ENCODE data around the gene VSNL1. TPM values are rescaled to one million over a fixed set of nuclear protein-coding genes. Genes with fewer than 3 reads are reported as not detected.
"Not testable (repeated sequence)": the region's sequence is repeated elsewhere in the genome, so short reads cannot be mapped to it uniquely, and the experiment has no call there.

VSNL1 gene
- total RNA-seq, 4 donors from 2014 or later: not detected

- no peak for DNase-seq
- Histone ChIP-seq H3K4me3 (no peak overlapping the region), H3K27ac (no peak overlapping the region), H3K27me3 (no peaks in the 10 kb centered on the region), H3K4me1 (no peaks in the 10 kb centered on the region), H3K36me3 (no peaks in the 10 kb centered on the region), H3K9me3 (no peaks in the 10 kb centered on the region)
- TF ChIP-seq POLR2A (IDR thresholded peaks at IDR 0.05) (no peak), CTCF (IDR thresholded peaks at IDR 0.05) (no peak)
Observed at GRCh38 chr2:17547737-17548136, 7.2 kb downstream of the VSNL1 start.

- TF ChIP-seq POLR2A (IDR thresholded peaks at IDR 0.05) (no peak), CTCF (IDR thresholded peaks at IDR 0.05) (no peak)
Observed at GRCh38 chr2:17550907-17551306, 10.4 kb downstream of the VSNL1 start.

GRCh38 chr2:17555150-17555549 lies 14.7 kb downstream of the VSNL1 start:
- H3K27me3 ChIP-seq: no peaks in the 10 kb centered on the region
- H3K9me3 ChIP-seq: no peaks in the 10 kb centered on the region
- DNase-seq: no peak
- no peak overlapping the region for H3K4me3 ChIP-seq
- H3K4me1 ChIP-seq: no peaks in the 10 kb centered on the region
- TF ChIP-seq POLR2A (IDR thresholded peaks at IDR 0.05) (no peak), CTCF (IDR thresholded peaks at IDR 0.05) (no peak)
- H3K27ac ChIP-seq: no peak overlapping the region
- no peaks in the 10 kb centered on the region for H3K36me3 ChIP-seq

More at GRCh38 chr2:17550907-17551306, 10.4 kb downstream of the VSNL1 start:
- H3K36me3 ChIP-seq: no peaks in the 10 kb centered on the region
- no peaks in the 10 kb centered on the region for H3K9me3 ChIP-seq
- no peak overlapping the region for H3K4me3 ChIP-seq
- no peaks in the 10 kb centered on the region for H3K4me1 ChIP-seq
- no peaks in the 10 kb centered on the region for H3K27me3 ChIP-seq
- no peak for DNase-seq
- H3K27ac ChIP-seq: no peak overlapping the region

- TF ChIP-seq CTCF (IDR thresholded peaks at IDR 0.05) (no peak), POLR2A (IDR thresholded peaks at IDR 0.05) (no peak)
- H3K4me3 ChIP-seq: no peak overlapping the region
- H3K36me3 ChIP-seq: no peaks in the 10 kb centered on the region
- H3K4me1 ChIP-seq: no peaks in the 10 kb centered on the region
- H3K27me3 ChIP-seq: no peaks in the 10 kb centered on the region
- H3K9me3 ChIP-seq: no peaks in the 10 kb centered on the region
- no peak overlapping the region for H3K27ac ChIP-seq
- DNase-seq: no peak
Observed at GRCh38 chr2:17557596-17557995, 17.1 kb downstream of the VSNL1 start.

- Histone ChIP-seq H3K27ac (no peak overlapping the region), H3K4me1 (no peaks in the 10 kb centered on the region), H3K36me3 (no peaks in the 10 kb centered on the region), H3K27me3 (no peaks in the 10 kb centered on the region), H3K4me3 (no peak overlapping the region), H3K9me3 (no peaks in the 10 kb centered on the region)
- no peak for DNase-seq
- no peak for TF ChIP-seq POLR2A (IDR thresholded peaks at IDR 0.05)
- no peak for TF ChIP-seq CTCF (IDR thresholded peaks at IDR 0.05)
Observed at GRCh38 chr2:17558053-17558452, 17.6 kb downstream of the VSNL1 start.

GRCh38 chr2:17558878-17559277 lies 18.4 kb downstream of the VSNL1 start:
- Histone ChIP-seq H3K27ac (no peak overlapping the region), H3K4me3 (no peak overlapping the region), H3K9me3 (no peaks in the 10 kb centered on the region), H3K36me3 (no peaks in the 10 kb centered on the region), H3K4me1 (no peaks in the 10 kb centered on the region), H3K27me3 (no peaks in the 10 kb centered on the region)
- no peak for DNase-seq
- TF ChIP-seq POLR2A (IDR thresholded peaks at IDR 0.05) (no peak), CTCF (IDR thresholded peaks at IDR 0.05) (no peak)

GRCh38 chr2:17565726-17566125 lies 25.2 kb downstream of the VSNL1 start:
- not testable (repeated sequence) for H3K36me3 ChIP-seq, H3K4me1 ChIP-seq, H3K4me3 ChIP-seq, H3K27ac ChIP-seq, H3K27me3 ChIP-seq, H3K9me3 ChIP-seq, DNase-seq
